Measurements from ENCODE around the gene SPATS2L.

- TF ChIP-seq POLR2A (IDR thresholded peaks at IDR 0.05; ENCODE audit: low read depth, low read length) (no peak), TAF1 (IDR thresholded peaks at IDR 0.05; ENCODE audit: borderline replicate concordance, low read depth, low read length) (no peak), POLR2AphosphoS5 (IDR thresholded peaks at IDR 0.05; ENCODE audit: low read depth, low read length) (no peak)
Measured at GRCh38 chr2:200348897-200349563, 42.5 kb downstream of the SPATS2L start.

Data from GM12892 (cell line).